ENCODE measurements around the gene CEP72.

Gene CEP72

GRCh38 chr5:646396-647201, 34.5 kb downstream of the CEP72 start:
- Histone ChIP-seq H3K9me3 (no peaks in the 10 kb centered on the region), H3K4me3 (ENCODE audit: low read depth, low read length) (no peak overlapping the region), H3K36me3 (peaks cover 42% of the 10 kb centered on the region), H3K27me3 (no peaks in the 10 kb centered on the region), H3K4me1 (no peaks in the 10 kb centered on the region)
- no peak for DNase-seq
- TF ChIP-seq, protein P1, sequence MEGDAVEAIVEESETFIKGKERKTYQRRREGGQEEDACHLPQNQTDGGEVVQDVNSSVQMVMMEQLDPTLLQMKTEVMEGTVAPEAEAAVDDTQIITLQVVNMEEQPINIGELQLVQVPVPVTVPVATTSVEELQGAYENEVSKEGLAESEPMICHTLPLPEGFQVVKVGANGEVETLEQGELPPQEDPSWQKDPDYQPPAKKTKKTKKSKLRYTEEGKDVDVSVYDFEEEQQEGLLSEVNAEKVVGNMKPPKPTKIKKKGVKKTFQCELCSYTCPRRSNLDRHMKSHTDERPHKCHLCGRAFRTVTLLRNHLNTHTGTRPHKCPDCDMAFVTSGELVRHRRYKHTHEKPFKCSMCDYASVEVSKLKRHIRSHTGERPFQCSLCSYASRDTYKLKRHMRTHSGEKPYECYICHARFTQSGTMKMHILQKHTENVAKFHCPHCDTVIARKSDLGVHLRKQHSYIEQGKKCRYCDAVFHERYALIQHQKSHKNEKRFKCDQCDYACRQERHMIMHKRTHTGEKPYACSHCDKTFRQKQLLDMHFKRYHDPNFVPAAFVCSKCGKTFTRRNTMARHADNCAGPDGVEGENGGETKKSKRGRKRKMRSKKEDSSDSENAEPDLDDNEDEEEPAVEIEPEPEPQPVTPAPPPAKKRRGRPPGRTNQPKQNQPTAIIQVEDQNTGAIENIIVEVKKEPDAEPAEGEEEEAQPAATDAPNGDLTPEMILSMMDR (IDR thresholded peaks at IDR 0.05; ENCODE audit: low read depth, low read length), result no peak

DNA sequence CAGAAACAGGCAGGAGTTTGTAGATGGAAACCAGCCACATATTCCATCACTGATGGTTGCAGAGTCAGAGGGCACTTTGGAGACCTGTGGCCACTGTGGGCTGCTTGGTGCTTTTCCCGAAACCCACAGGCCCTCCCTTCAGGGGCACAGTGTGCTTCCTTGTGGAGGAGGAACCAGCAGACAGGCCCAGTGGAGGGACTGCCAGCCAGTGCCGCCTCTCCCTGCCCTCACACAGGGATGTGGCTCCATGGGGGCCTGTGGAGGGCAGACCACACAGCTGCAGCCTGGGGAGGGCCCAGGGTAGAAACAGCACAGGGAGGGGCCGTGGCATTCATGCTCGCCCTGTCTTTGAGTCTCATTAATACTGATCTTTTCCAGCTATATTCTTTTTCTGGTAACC, 35.2 kb downstream of the CEP72 start:
- Histone ChIP-seq H3K4me3 (ENCODE audit: low read depth, low read length) (no peak overlapping the region), H3K36me3 (peaks cover 44% of the 10 kb centered on the region)
- TF ChIP-seq, protein P1 (IDR thresholded peaks at IDR 0.05; ENCODE audit: low read depth, low read length), result no peak

GRCh38 chr5:647727-648126, 35.6 kb downstream of the CEP72 start:
- peaks cover 44% of the 10 kb centered on the region for H3K36me3 ChIP-seq
- DNase-seq, result no peak

More for the DNA sequence above, 35.2 kb downstream of the CEP72 start:
- no peaks in the 10 kb centered on the region for H3K9me3 ChIP-seq
- no peaks in the 10 kb centered on the region for H3K27me3 ChIP-seq
- DNase-seq, result no peak
- no peaks in the 10 kb centered on the region for H3K4me1 ChIP-seq

GRCh38 chr5:651296-652022, 39.3 kb downstream of the CEP72 start:
- H3K36me3 ChIP-seq, result peaks cover 33% of the 10 kb centered on the region
- H3K4me1 ChIP-seq, result no peaks in the 10 kb centered on the region
- DNase-seq, result no peak
- TF ChIP-seq, protein P1 (IDR thresholded peaks at IDR 0.05; ENCODE audit: low read depth, low read length), result no peak
- no peak overlapping the region for H3K4me3 ChIP-seq (ENCODE audit: low read depth, low read length)
- no peaks in the 10 kb centered on the region for H3K27me3 ChIP-seq
- H3K9me3 ChIP-seq, result no peaks in the 10 kb centered on the region

More at GRCh38 chr5:647727-648126, 35.6 kb downstream of the CEP72 start:
- Histone ChIP-seq H3K9me3 (no peaks in the 10 kb centered on the region), H3K27me3 (no peaks in the 10 kb centered on the region), H3K4me3 (ENCODE audit: low read depth, low read length) (no peak overlapping the region), H3K4me1 (no peaks in the 10 kb centered on the region)
- TF ChIP-seq, protein P1 (IDR thresholded peaks at IDR 0.05; ENCODE audit: low read depth, low read length), result no peak

GRCh38 chr5:652023-652515, 39.9 kb downstream of the CEP72 start:
- H3K9me3 ChIP-seq, result no peaks in the 10 kb centered on the region
- no peaks in the 10 kb centered on the region for H3K27me3 ChIP-seq
- no peaks in the 10 kb centered on the region for H3K4me1 ChIP-seq
- no peak for DNase-seq
- peaks cover 31% of the 10 kb centered on the region for H3K36me3 ChIP-seq
- H3K4me3 ChIP-seq (ENCODE audit: low read depth, low read length), result no peak overlapping the region
- TF ChIP-seq, protein P1 (IDR thresholded peaks at IDR 0.05; ENCODE audit: low read depth, low read length), result no peak

Data from BE2C (cell line).